Mesothelial cell of epicardium (in vitro differentiated cells): ENCODE results near the gene CEP170B. TPM values are rescaled to one million over a fixed set of nuclear protein-coding genes. Genes with fewer than 3 reads are reported as not detected.

Experiments
- DNase-seq, 2 experiments: peaks; one replicate each; pipeline ENCODE4 v3.0.0; 2021; ENCODE audit warnings: low spot score in 2 of 2; ENCODE audit not compliant: unreplicated experiment in 2 of 2
- H3K27ac Mint-ChIP-seq: 2 replicates; pipeline ENCODE4 v1.8.0; 2021; ENCODE audit warnings: mixed read lengths
- H3K27me3 Mint-ChIP-seq: 2 replicates; pipeline ENCODE4 v1.8.0; 2021; ENCODE audit warnings: low read depth, mixed read lengths
- H3K36me3 Mint-ChIP-seq: 2 replicates; pipeline ENCODE4 v1.8.0; 2021; ENCODE audit warnings: mixed read lengths
- H3K4me1 Mint-ChIP-seq: 2 replicates; pipeline ENCODE4 v1.8.0; 2021; ENCODE audit warnings: mixed read lengths
- H3K4me3 Mint-ChIP-seq: 2 replicates; pipeline ENCODE4 v1.8.0; 2021; ENCODE audit warnings: mild to moderate bottlenecking, moderate library complexity, mixed read lengths
- H3K9me3 Mint-ChIP-seq: 2 replicates; pipeline ENCODE4 v1.8.0; 2021; ENCODE audit warnings: mixed read lengths
- total RNA-seq: library from RNA; stranded (reverse); gene quantifications from 3 replicates; pipeline ENCODE4 v1.2.1, GENCODE V29; 2021
- TF ChIP-seq, protein P1 (sequence below): fragments of 200-600 bp; sonication (generic); IDR thresholded peaks from one replicate; pipeline ENCODE4 v1.5.0; 2021; ENCODE audit warnings: antibody characterized with exemption; ENCODE audit not compliant: unreplicated experiment

The CEP170B gene
- total RNA-seq, 1 donor from 2014 or later = 29.2 TPM

DNA sequence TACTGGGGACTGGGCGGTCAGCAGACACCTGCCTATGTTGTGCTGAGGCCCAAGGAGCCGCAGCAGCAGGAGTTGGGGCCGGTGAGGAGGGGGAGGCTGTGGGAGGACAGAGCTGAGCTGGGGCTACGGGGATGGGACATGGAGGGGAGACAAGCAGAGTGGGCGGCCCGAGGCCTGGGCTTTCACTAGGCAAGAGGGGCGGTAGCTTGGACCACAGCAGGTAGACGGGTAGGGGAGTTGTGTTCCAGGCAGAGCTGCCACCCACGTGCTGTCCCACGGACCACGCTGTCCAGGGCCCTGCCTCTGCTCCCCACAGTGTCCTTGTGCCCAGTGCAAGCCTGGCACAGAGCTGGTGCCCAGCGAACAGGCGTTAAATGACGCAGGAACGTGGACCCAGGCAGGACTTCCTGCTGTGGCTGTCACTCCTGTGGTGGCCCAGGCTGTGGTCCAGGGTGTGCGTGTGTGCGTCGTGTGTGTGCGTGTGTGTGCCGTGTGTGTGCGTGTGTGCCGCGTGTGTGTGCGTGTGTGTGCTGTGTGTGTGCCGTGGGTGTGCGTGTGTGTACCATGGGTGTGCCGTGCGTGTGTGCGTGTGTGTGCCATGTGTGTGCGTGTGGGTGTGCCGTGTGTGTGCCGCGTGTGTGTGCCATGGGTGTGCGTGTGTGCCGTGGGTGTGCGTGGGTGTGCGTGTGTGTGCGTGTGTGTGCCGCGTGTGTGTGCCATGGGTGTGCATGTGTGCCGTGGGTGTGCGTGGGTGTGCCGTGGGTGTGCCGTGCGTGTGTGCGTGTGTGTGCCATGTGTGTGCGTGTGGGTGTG lies 6.8 kb downstream of the CEP170B start:
- TF ChIP-seq, protein P1, sequence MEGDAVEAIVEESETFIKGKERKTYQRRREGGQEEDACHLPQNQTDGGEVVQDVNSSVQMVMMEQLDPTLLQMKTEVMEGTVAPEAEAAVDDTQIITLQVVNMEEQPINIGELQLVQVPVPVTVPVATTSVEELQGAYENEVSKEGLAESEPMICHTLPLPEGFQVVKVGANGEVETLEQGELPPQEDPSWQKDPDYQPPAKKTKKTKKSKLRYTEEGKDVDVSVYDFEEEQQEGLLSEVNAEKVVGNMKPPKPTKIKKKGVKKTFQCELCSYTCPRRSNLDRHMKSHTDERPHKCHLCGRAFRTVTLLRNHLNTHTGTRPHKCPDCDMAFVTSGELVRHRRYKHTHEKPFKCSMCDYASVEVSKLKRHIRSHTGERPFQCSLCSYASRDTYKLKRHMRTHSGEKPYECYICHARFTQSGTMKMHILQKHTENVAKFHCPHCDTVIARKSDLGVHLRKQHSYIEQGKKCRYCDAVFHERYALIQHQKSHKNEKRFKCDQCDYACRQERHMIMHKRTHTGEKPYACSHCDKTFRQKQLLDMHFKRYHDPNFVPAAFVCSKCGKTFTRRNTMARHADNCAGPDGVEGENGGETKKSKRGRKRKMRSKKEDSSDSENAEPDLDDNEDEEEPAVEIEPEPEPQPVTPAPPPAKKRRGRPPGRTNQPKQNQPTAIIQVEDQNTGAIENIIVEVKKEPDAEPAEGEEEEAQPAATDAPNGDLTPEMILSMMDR = no peak
- Mint-ChIP-seq H3K4me3 (no peak overlapping the region), H3K27me3 (peaks cover 4% of the 10 kb centered on the region), H3K4me1 (peaks cover 14% of the 10 kb centered on the region), H3K9me3 (no peaks in the 10 kb centered on the region), H3K27ac (no peak overlapping the region), H3K36me3 (no peaks in the 10 kb centered on the region)
- DNase-seq = peak in 1 of 2 experiments; percentile 18

DNA sequence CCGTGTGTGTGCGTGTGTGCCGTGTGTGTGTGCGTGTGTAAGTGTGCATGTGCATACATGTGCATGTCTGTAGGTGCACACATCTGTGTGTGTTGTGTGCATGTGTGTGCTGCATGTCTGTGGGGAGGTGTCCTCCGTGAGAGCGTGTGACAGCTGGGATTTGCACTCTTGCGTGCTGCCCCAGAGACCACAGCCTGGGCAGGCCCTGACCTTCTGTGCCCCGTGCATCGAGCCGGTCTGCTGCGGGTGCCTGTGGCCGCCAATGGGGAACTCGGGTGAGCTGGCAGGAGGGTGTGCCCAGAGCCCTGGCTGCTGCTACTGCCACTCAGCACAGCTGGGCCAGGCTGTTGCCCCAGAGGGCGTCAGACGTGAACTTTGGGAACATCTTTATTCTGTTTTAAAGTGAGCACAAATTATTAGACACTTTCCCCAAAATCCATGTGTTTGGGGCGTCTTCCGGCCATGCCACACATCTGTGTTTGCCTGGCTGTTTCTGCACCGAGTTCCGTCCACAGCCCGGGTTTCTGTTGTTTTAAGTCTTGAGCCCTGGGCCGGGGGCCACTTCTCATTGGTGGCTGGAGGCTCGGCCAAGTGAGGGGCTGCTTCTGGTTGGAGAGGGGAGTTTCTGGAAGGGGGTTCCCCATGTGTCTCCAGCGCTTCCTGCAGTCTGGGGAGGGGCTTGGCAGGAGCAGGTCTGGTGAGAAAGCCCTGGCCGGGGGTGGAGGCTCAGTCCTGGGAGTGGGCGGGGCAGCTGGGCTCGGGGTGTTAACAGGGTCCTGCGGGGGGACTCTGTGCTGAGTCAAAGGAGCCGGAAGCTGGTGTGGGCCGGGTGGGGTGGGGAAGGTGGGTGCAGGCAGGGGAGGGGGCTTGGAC lies 7.6 kb downstream of the CEP170B start:
- peak in 1 of 2 experiments; percentile 31 for DNase-seq
- Mint-ChIP-seq H3K9me3 (no peaks in the 10 kb centered on the region), H3K27ac (peak overlapping the region; percentile 43), H3K36me3 (no peaks in the 10 kb centered on the region), H3K4me3 (no peak overlapping the region), H3K27me3 (no peaks in the 10 kb centered on the region), H3K4me1 (peaks cover 9% of the 10 kb centered on the region)
- TF ChIP-seq, protein P1 = no peak

DNA sequence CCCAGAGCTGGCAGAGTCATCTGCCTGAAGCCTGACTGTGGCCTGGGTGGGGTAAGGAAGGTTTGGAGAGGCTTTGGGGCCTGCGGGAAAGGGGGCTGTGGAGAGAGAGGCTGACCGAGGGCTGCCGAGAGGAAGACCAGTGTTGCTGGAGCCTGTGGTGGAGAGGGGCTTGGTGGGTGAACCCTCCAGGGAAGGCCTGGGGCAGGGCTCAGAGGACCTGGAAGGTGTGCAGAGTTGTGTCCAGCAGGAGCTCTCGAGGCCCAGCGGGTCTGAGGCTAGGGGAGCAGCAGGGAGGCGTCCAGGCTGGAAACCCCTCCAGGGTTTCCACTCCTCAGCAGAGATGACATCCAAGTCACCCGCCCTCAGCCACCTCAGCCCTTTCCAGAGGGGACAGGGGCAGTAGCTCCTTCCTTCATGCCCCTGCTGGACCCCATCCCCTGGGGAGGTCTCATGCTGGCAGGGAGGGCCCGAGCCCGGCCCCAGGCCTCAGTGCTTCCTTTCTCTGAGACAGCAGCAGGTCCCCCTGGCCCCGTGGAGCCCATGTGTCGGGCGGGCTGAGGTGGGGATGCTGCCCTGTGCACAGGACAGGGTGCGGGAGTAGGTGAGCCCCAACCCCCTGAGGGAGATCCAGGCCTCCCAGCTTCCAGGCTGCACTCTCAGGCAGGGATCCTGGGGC lies 8.4 kb downstream of the CEP170B start:
- Mint-ChIP-seq H3K27ac (no peak overlapping the region), H3K4me1 (peaks cover 9% of the 10 kb centered on the region), H3K9me3 (no peaks in the 10 kb centered on the region), H3K36me3 (no peaks in the 10 kb centered on the region), H3K27me3 (no peaks in the 10 kb centered on the region), H3K4me3 (no peak overlapping the region)
- peak in 1 of 2 experiments; percentile 18 for DNase-seq
- TF ChIP-seq, protein P1 = no peak

DNA sequence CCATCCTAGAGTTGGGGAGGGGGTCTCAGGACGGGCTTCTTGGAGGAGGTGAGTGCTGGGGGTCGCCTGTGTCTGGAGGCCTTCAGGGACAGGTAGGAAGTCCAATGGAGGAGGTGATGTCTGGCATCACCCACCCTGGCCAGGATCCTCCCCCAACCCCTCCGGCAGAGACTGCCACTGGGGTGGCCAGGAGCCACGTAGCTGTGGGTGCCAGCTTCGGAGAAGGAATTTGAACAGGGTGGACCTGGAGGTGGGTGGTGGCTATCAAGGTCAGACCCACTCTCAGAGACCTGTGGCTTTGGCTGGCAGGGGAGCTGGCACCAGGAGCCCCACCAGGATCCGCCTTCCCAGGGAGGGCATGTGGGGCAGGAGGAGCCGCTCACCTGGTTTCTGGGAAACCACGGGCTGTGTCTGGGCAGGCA lies 9.1 kb downstream of the CEP170B start:
- Mint-ChIP-seq H3K4me3 (no peak overlapping the region), H3K9me3 (no peaks in the 10 kb centered on the region), H3K36me3 (no peaks in the 10 kb centered on the region), H3K27ac (no peak overlapping the region), H3K27me3 (no peaks in the 10 kb centered on the region), H3K4me1 (peaks cover 9% of the 10 kb centered on the region)
- TF ChIP-seq, protein P1 = no peak
- DNase-seq = no peak

DNA sequence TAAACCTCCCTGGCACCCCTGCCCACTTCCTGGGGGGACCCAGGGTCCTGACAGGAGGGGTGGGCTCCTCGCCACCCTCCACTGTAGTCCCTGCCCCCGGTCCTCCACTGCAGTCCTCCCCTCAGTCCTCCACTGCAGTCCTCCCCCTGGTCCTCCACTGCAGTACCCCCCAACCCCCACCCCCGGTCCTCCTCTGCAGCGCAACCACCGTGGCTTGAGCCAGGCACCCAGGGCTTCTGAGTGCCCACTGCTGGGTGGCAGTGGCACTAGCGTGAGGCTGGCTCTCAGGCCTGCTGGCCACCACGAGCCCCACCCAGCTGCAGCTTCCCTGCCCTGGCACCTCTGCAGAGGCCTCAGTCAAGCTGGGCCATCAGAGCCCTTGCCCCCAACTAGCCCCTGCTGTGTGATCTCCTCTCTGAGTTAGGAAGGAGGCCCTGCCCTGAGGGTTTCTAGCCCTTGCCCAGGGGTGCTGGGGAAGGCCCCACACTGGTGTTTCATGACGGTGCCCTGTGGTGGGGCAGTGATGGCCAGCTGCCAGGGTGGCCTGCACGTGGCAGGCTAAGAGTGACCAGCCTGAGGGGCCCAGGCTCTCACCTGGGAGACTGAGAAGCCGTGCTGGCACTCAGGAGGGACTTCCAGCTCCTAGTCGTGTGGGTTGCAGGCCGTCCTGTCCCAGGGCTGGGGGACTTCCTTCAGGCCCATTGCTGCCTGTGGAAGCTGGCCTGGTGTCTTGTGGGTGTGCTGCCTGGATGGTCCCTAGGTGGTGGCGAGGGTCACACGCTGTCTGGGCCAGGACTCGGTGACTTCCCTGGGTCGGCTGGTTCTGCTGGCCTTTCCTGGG lies 9.7 kb downstream of the CEP170B start:
- TF ChIP-seq, protein P1 = no peak
- DNase-seq = peak in 1 of 2 experiments; percentile 13
- H3K9me3 Mint-ChIP-seq = no peaks in the 10 kb centered on the region
- H3K4me3 Mint-ChIP-seq = no peak overlapping the region
- no peaks in the 10 kb centered on the region for H3K27me3 Mint-ChIP-seq
- H3K27ac Mint-ChIP-seq = no peak overlapping the region
- peaks cover 9% of the 10 kb centered on the region for H3K4me1 Mint-ChIP-seq
- no peaks in the 10 kb centered on the region for H3K36me3 Mint-ChIP-seq
